B cell (primary cell): Measurements from ENCODE around the gene TMEM233. TPM values are rescaled to one million over a fixed set of nuclear protein-coding genes. Genes with fewer than 3 reads are reported as not detected.

Source experiments
- ATAC-seq: fragments of 200-7000 bp; cut with Tn5 transposase; one replicate; pipeline ENCODE4 v1.10.0; 2021; ENCODE audit warnings: low read depth, mild to moderate bottlenecking, moderate number of reproducible peaks, moderate library complexity
- CTCF ChIA-PET: fragments of 350-600 bp; sonication (Branson Sonifier 250); formaldehyde crosslinking; loops from one replicate; lab custom pipeline; 2021; ENCODE audit warnings: antibody characterized with exemption, inconsistent platforms; lab: Charles Lee
- POLR2A ChIA-PET: fragments of 350-600 bp; sonication (Branson Sonifier 250); formaldehyde crosslinking; loops from one replicate; lab custom pipeline; 2021; ENCODE audit warnings: antibody characterized with exemption; lab: Charles Lee
- DNase-seq: peaks from one replicate; pipeline ENCODE4 v3.0.0; 2013
- H2AFZ ChIP-seq: 2 replicates; pipeline ENCODE4 v1.6.1; 2012; ENCODE audit warnings: mild to moderate bottlenecking, low read depth, low read length; ENCODE audit not compliant: insufficient read depth, poor library complexity, severe bottlenecking
- H3K27ac ChIP-seq, 2 donors: 1 replicate in 1 of 2; 2 replicates in 1 of 2; pipeline ENCODE4 v1.5.1; 2012 to 2013; ENCODE audit warnings: low read length in 2 of 2, mild to moderate bottlenecking in 2 of 2, moderate library complexity in 1 of 2
- H3K27me3 ChIP-seq, 4 experiments: fragments of 200-600 bp in 1 of 4; sonication (generic) in 1 of 4; replicated peaks in 1 of 4; 1 replicate in 2 of 4; 2 replicates in 2 of 4; pipeline versions ENCODE4 v1.6.1 to v1.7.0; 2013 to 2016; ENCODE audit warnings: low read length in 3 of 4, mild to moderate bottlenecking in 2 of 4, mixed read lengths in 1 of 4, moderate library complexity in 1 of 4; ENCODE audit not compliant: insufficient read depth in 4 of 4, control insufficient read depth in 3 of 4; ENCODE audit errors: control extremely low read depth in 1 of 4
- H3K36me3 ChIP-seq, 2 experiments: replicated peaks in 1 of 2; 1 replicate in 1 of 2; 2 replicates in 1 of 2; pipeline versions ENCODE4 v1.6.1 to v1.7.1; 2013; ENCODE audit warnings: low read length in 1 of 2; ENCODE audit not compliant: insufficient read depth in 2 of 2, control insufficient read depth in 1 of 2; ENCODE audit errors: control extremely low read depth in 1 of 2, extremely low read depth in 1 of 2
- H3K4me1 ChIP-seq, 2 donors: fragments of 200-600 bp in 1 of 2; sonication (generic) in 1 of 2; 1 replicate in 1 of 2; 2 replicates in 1 of 2; pipeline versions ENCODE4 v1.5.1 to v1.6.1; 2013 to 2017; ENCODE audit warnings: low read length in 2 of 2; ENCODE audit not compliant: control insufficient read depth in 2 of 2, insufficient read depth in 2 of 2
- H3K4me2 ChIP-seq: replicated peaks from 2 replicates; pipeline ENCODE3; 2012; ENCODE audit warnings: mild to moderate bottlenecking, low read depth, low read length; ENCODE audit not compliant: poor library complexity, severe bottlenecking
- H3K4me3 ChIP-seq, 5 experiments: fragments of 200-600 bp in 1 of 5; sonication (generic) in 1 of 5; 1 replicate in 3 of 5; 2 replicates in 2 of 5; pipeline versions ENCODE4 v1.5.1 to v1.7.0; 2011 to 2016; ENCODE audit warnings: low read length in 4 of 5, mild to moderate bottlenecking in 4 of 5, low read depth in 2 of 5, control low read depth in 1 of 5, moderate library complexity in 1 of 5; ENCODE audit not compliant: insufficient read depth in 1 of 5; ENCODE audit errors: control extremely low read depth in 1 of 5, extremely low read depth in 1 of 5
- H3K79me2 ChIP-seq: fragments of 200-600 bp; sonication (generic); one replicate; pipeline ENCODE4 v1.6.0; 2016; ENCODE audit warnings: low read length; ENCODE audit not compliant: control insufficient read depth, insufficient read depth
- H3K9ac ChIP-seq: fragments of 200-600 bp; sonication (generic); 2 replicates; pipeline ENCODE4 v1.6.1; 2017; ENCODE audit warnings: mild to moderate bottlenecking, low read length, moderate library complexity
- H3K9me3 ChIP-seq, 3 donors: one replicate each; pipeline versions ENCODE4 v1.6.1 to v1.7.1; 2013; ENCODE audit warnings: low read length in 2 of 3; ENCODE audit not compliant: control insufficient read depth in 2 of 3, insufficient read depth in 1 of 3; ENCODE audit errors: control extremely low read depth in 1 of 3
- H4K20me1 ChIP-seq: 2 replicates; pipeline ENCODE4 v1.6.0; 2012; ENCODE audit warnings: mild to moderate bottlenecking, low read length; ENCODE audit not compliant: insufficient read depth, control insufficient read depth, poor library complexity, severe bottlenecking
- H3K27ac Mint-ChIP-seq: one replicate; pipeline ENCODE4 v1.8.0; 2021; ENCODE audit warnings: mixed read lengths
- H3K27me3 Mint-ChIP-seq: one replicate; pipeline ENCODE4 v1.8.0; 2021; ENCODE audit warnings: mixed read lengths
- H3K4me1 Mint-ChIP-seq: one replicate; pipeline ENCODE4 v1.8.0; 2021; ENCODE audit warnings: mixed read lengths
- H3K4me3 Mint-ChIP-seq: one replicate; pipeline ENCODE4 v1.8.0; 2021; ENCODE audit warnings: mixed read lengths
- H3K9me3 Mint-ChIP-seq: one replicate; pipeline ENCODE4 v1.8.0; 2022; ENCODE audit warnings: mixed read lengths; ENCODE audit not compliant: insufficient read depth
- CTCF ChIP-seq: fragments of 200-600 bp; IDR thresholded peaks from one replicate; pipeline ENCODE4 v1.8.0; 2022; ENCODE audit warnings: antibody characterized with exemption, mild to moderate bottlenecking
- EZH2 ChIP-seq: IDR thresholded peaks from 2 replicates; pipeline ENCODE4 v1.6.1; 2012; ENCODE audit warnings: borderline replicate concordance, low read depth, mild to moderate bottlenecking, moderate library complexity, low read length; ENCODE audit not compliant: insufficient read depth, poor library complexity, severe bottlenecking
- WGBS: methylation state at CpG from one replicate; pipeline ENCODE4 v1.1.5; 2013; ENCODE audit warnings: missing lambda C conversion rate; ENCODE audit not compliant: insufficient coverage; 5-methylcytosine and 5-hydroxymethylcytosine counted together
- intact Hi-C: fragments of 100-400 bp; cut with micrococcal nuclease; formaldehyde crosslinking; loops from one replicate; pipeline ENCODE4 v1.10.0; 2022
- polyA plus RNA-seq: library from polyadenylated mRNA; depleted of rRNA; stranded (reverse); fragments of >200 nt; gene quantifications from 2 replicates; pipeline ENCODE4 v1.2.3, GENCODE V29; 2012
- total RNA-seq, 2 donors: library from RNA; stranded (reverse); fragments of 120-200 nt in 1 of 2; gene quantifications; 1 replicate in 1 of 2; 2 replicates in 1 of 2; pipeline versions ENCODE4 v1.2.3 to v1.2.4, GENCODE V29; 2013 to 2022

TMEM233 gene
- total and polyA plus RNA-seq, 2 donors (not counting 1 experiment from before 2014, with no cell fraction given), result not detected

- Histone ChIP-seq H3K9ac (no peak overlapping the region), H3K79me2 (no peaks in the 10 kb centered on the region), H4K20me1 (no peaks in the 10 kb centered on the region), H3K9me3 (no peaks in the 10 kb centered on the region), H2AFZ (no peak overlapping the region), H3K36me3 (no peaks in the 10 kb centered on the region), H3K27me3 (peaks cover 0 to 4% (median 0%) of the 10 kb centered on the region in 4 experiments), H3K4me1 (no peaks in the 10 kb centered on the region), H3K4me3 (no peak overlapping the region), H3K27ac (no peak overlapping the region), H3K4me2 (no peak overlapping the region)
- Mint-ChIP-seq H3K27ac (no peak overlapping the region), H3K27me3 (peaks cover 24% of the 10 kb centered on the region), H3K4me3 (no peak overlapping the region), H3K4me1 (no peaks in the 10 kb centered on the region), H3K9me3 (peaks cover 4% of the 10 kb centered on the region)
- ChIA-PET CTCF (no interaction called here), POLR2A (no interaction called here)
- no peak for DNase-seq
- 57% methylated on average over 1 of the region's 1 CpG for WGBS
- TF ChIP-seq EZH2 (no peak), CTCF (no peak)
- ATAC-seq, result no peak
- intact Hi-C loops, result no loop called here
These were observed 19.3 kb upstream of the TMEM233 start for GRCh38 chr12:119574255-119574654.

- no peak overlapping the region for H3K4me2 ChIP-seq
- POLR2A ChIA-PET, result no interaction called here
- TF ChIP-seq EZH2 (no peak), CTCF (no peak)
- H4K20me1 ChIP-seq, result no peaks in the 10 kb centered on the region
- peaks cover 4% of the 10 kb centered on the region for H3K9me3 Mint-ChIP-seq
- no peaks in the 10 kb centered on the region for H3K4me1 ChIP-seq
- peaks cover 19% of the 10 kb centered on the region for H3K27me3 Mint-ChIP-seq
- peaks cover 0 to 4% (median 0%) of the 10 kb centered on the region in 4 experiments for H3K27me3 ChIP-seq
- H3K79me2 ChIP-seq, result no peaks in the 10 kb centered on the region
- no peak overlapping the region for H3K9ac ChIP-seq
- H3K36me3 ChIP-seq, result no peaks in the 10 kb centered on the region
- intact Hi-C loops, result no loop called here
- H3K4me1 Mint-ChIP-seq, result no peaks in the 10 kb centered on the region
- CTCF ChIA-PET, result no interaction called here
- H3K4me3 ChIP-seq, result no peak overlapping the region
- no peak overlapping the region for H2AFZ ChIP-seq
- no peaks in the 10 kb centered on the region for H3K9me3 ChIP-seq
- WGBS, result 67% methylated on average over 2 of the region's 8 CpGs
- H3K27ac Mint-ChIP-seq, result no peak overlapping the region
- DNase-seq, result no peak
- no peak for ATAC-seq
- no peak overlapping the region for H3K27ac ChIP-seq
- H3K4me3 Mint-ChIP-seq, result no peak overlapping the region
These were observed 17.3 kb upstream of the TMEM233 start for GRCh38 chr12:119576118-119576810.
